ENCODE data around the gene VAMP5.
"Not testable (repeated sequence)": the region's sequence is repeated elsewhere in the genome, so short reads cannot be mapped to it uniquely, and the experiment has no call there.

Gene VAMP5

DNA sequence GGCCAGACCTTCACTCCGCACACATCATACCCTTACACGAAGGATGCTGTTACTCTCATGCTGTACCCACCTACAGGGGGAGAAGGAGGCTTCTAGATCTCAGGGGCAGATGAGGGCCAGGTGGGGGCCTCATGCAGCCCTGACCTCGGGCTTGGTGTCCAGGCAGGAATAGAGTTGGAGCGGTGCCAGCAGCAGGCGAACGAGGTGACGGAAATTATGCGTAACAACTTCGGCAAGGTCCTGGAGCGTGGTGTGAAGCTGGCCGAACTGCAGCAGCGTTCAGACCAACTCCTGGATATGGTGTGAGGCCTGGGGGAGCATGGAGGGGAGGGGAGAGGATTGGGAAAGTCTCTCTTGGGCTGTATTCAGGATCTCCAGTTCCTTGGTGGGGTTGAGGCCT, 7.3 kb downstream of the VAMP5 start:
- H3K27ac Mint-ChIP-seq: peak overlapping the region; percentile 39
- TF ChIP-seq CTCF (IDR thresholded peaks at IDR 0.05): no peak
- H3K36me3 Mint-ChIP-seq (ENCODE audit: low read depth): no peaks in the 10 kb centered on the region
- peaks cover 56% of the 10 kb centered on the region for H3K4me1 Mint-ChIP-seq
- no peak for DNase-seq
- H3K27me3 Mint-ChIP-seq (ENCODE audit: low read depth, poor library complexity): peaks cover 3% of the 10 kb centered on the region
- no peak overlapping the region for H3K4me3 Mint-ChIP-seq
- no peaks in the 10 kb centered on the region for H3K9me3 Mint-ChIP-seq

DNA sequence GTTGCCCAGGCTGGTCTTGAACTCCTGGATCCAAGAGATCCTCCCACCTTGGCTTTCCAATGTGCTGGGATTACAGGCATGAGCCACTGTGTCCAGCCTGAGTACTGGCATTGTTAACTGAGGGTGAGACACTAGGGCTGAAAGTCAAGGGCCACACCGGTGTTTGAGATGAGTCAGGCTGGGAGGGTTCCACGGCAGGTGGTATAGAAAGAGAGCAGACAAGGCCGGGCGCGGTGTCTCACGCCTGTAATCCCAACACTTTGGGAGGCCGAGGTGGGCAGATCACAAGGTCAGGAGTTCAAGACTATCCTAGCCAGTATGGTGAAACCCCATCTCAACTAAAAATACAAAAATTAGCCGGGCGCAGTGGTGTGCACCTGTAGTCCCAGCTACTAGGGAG, 8.1 kb downstream of the VAMP5 start:
- H3K4me3 Mint-ChIP-seq; H3K36me3 Mint-ChIP-seq (ENCODE audit: low read depth); H3K9me3 Mint-ChIP-seq; H3K27me3 Mint-ChIP-seq (ENCODE audit: low read depth, poor library complexity); H3K27ac Mint-ChIP-seq; DNase-seq: not testable (repeated sequence)
- peaks cover 61% of the 10 kb centered on the region for H3K4me1 Mint-ChIP-seq

- no peaks in the 10 kb centered on the region for H3K36me3 Mint-ChIP-seq (ENCODE audit: low read depth)
- no peak overlapping the region for H3K27ac Mint-ChIP-seq
- peaks cover 55% of the 10 kb centered on the region for H3K4me1 Mint-ChIP-seq
- TF ChIP-seq CTCF (IDR thresholded peaks at IDR 0.05): no peak
- peaks cover 3% of the 10 kb centered on the region for H3K27me3 Mint-ChIP-seq (ENCODE audit: low read depth, poor library complexity)
- no peaks in the 10 kb centered on the region for H3K9me3 Mint-ChIP-seq
- H3K4me3 Mint-ChIP-seq: no peak overlapping the region
- no peak for DNase-seq
Observed at GRCh38 chr2:85593023-85593422, 8.8 kb downstream of the VAMP5 start.

DNA sequence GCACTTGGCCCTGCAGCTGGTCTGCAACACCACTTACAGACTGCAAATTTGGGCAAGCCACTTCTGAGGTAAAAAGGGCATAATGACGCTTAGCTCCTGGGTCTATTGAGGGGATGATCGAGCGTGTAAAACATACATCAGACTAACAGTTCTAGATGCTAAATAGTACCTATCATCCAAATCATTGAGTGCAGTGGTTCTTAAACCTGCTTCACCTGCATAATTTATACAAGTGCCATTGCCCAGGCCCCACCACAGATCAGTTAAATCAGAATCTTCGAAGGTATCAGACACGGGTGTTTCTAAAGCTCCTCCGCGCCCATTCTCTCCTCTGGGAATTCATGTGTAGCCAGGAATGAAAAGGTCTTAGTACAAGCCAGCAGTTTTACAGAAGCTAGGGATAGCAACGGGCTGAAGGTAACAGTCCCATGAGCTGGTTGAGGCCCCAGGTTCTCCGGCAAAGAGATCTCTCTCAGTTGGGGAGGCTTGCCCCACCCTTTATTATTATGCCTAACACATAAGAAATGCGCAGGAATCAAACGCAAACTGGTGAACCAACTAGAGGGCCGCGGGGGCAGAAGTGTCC, 10.6 kb downstream of the VAMP5 start:
- peak overlapping the region; percentile 89 for H3K27ac Mint-ChIP-seq
- H3K27me3 Mint-ChIP-seq (ENCODE audit: low read depth, poor library complexity): peaks cover 3% of the 10 kb centered on the region
- DNase-seq: no peak
- no peaks in the 10 kb centered on the region for H3K9me3 Mint-ChIP-seq
- peak overlapping the region; percentile 100 for H3K4me3 Mint-ChIP-seq
- H3K4me1 Mint-ChIP-seq: peaks cover 45% of the 10 kb centered on the region
- TF ChIP-seq CTCF (IDR thresholded peaks at IDR 0.05): no peak
- no peaks in the 10 kb centered on the region for H3K36me3 Mint-ChIP-seq (ENCODE audit: low read depth)

DNA sequence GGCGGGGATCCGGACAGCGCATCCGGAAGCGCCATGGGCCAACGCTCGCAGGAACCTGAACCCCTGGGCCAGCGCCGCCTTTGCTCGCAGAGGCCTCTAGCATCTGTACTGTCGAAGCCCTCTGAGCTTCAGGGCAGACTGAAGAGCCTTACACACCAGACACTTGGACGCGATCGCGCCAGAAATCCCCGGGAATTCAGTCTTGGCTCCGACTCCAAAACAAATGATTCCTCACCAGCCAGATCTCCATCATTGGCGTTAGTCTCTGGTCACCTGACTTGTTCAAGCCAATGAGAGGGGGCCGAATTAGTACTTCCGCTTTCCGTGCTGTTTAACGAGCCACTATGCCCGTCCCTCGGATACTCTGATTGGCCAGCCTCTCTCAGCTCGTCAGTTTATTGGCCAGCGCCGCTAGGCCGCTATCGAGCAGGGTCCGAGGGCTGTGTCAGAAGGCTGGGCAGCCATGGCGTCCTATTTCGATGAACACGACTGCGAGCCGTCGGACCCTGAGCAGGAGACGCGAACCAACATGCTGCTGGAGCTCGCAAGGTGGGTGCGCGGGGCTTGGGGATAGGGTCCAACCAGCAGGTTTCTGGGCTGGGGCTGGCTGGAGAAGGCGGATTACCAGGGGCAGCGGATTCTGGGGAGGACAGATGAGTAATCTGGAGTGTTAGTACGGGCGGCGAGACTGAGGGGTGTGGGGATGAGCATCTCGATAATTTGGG, 11.2 kb downstream of the VAMP5 start, which contains the start of gene RNF181:
Gene RNF181 (plus strand): TSS at position 445 of the 725 bp plus-strand sequence. CDS start 19 bp downstream, at position 464.
- Mint-ChIP-seq H3K27me3 (ENCODE audit: low read depth, poor library complexity) (peaks cover 3% of the 10 kb centered on the region), H3K27ac (peak within 1 kb of the TSS; percentile 96), H3K4me3 (peak within 1 kb of the TSS; percentile 100), H3K9me3 (no peaks in the 10 kb centered on the region), H3K4me1 (peaks cover 38% of the 10 kb centered on the region), H3K36me3 (ENCODE audit: low read depth) (no peaks in the 10 kb centered on the region)
- peak; percentile 89 for DNase-seq
- TF ChIP-seq CTCF (IDR thresholded peaks at IDR 0.05): no peak

- H3K4me1 Mint-ChIP-seq: peaks cover 35% of the 10 kb centered on the region
- peak overlapping the region; percentile 96 for H3K27ac Mint-ChIP-seq
- DNase-seq: no peak
- no peaks in the 10 kb centered on the region for H3K9me3 Mint-ChIP-seq
- no peak for TF ChIP-seq CTCF (IDR thresholded peaks at IDR 0.05)
- peaks cover 3% of the 10 kb centered on the region for H3K27me3 Mint-ChIP-seq (ENCODE audit: low read depth, poor library complexity)
- no peaks in the 10 kb centered on the region for H3K36me3 Mint-ChIP-seq (ENCODE audit: low read depth)
- peak overlapping the region; percentile 100 for H3K4me3 Mint-ChIP-seq
Observed at GRCh38 chr2:85596026-85596333, 11.7 kb downstream of the VAMP5 start.
